UCSD-AML1 (cell line): ENCODE measurements around the gene PSKH1.
"Not testable (repeated sequence)": the region's sequence is repeated elsewhere in the genome, so short reads cannot be mapped to it uniquely, and the experiment has no call there.

Experiments used
- DNase-seq: peaks from one replicate; lab custom pipeline; 2025; ENCODE audit not compliant: unreplicated experiment; lab: John Stamatoyannopoulos, UW

The PSKH1 gene

GRCh38 chr16:67892899-67893742 is at the start of gene PSKH1:
PSKH1 (plus strand) TSS chr16:67893254; CDS start chr16:67908750, 15,496 bp downstream.
- peak; percentile 96 for DNase-seq

GRCh38 chr16:67843343-67843765 is 49.7 kb upstream of the PSKH1 start:
- no peak for DNase-seq

GRCh38 chr16:67844497-67844896 is 48.6 kb upstream of the PSKH1 start:
- DNase-seq: no peak

- DNase-seq: no peak
These were observed 47.6 kb upstream of the PSKH1 start for GRCh38 chr16:67845291-67846062.

GRCh38 chr16:67846063-67846319 is 47.1 kb upstream of the PSKH1 start:
- DNase-seq: no peak

GRCh38 chr16:67846320-67847063 is 46.6 kb upstream of the PSKH1 start, which contains the start of gene NUTF2:
NUTF2 (plus strand) TSS chr16:67846933; CDS start chr16:67865131, 18,198 bp downstream.
- DNase-seq: peak; percentile 98

GRCh38 chr16:67847064-67847861 is 45.8 kb upstream of the PSKH1 start, which contains the start of gene CENPT:
CENPT (minus strand) TSS chr16:67847693; CDS start chr16:67833859, 13,834 bp downstream.
- DNase-seq: peak; percentile 47

- no peak for DNase-seq
These were observed 44.9 kb upstream of the PSKH1 start for GRCh38 chr16:67848118-67848517.

GRCh38 chr16:67853670-67854069 is 39.4 kb upstream of the PSKH1 start:
- DNase-seq: no peak

GRCh38 chr16:67855789-67856188 is 37.3 kb upstream of the PSKH1 start:
- no peak for DNase-seq

- no peak for DNase-seq
These were observed 36.0 kb upstream of the PSKH1 start for GRCh38 chr16:67856927-67857546.

GRCh38 chr16:67857547-67858233 is 35.4 kb upstream of the PSKH1 start:
- no peak for DNase-seq

GRCh38 chr16:67858500-67858899 is 34.6 kb upstream of the PSKH1 start:
- no peak for DNase-seq

- no peak for DNase-seq
These were observed 32.3 kb upstream of the PSKH1 start for GRCh38 chr16:67860589-67861398.

GRCh38 chr16:67861877-67862276 is 31.2 kb upstream of the PSKH1 start:
- no peak for DNase-seq

- no peak for DNase-seq
These were observed 30.2 kb upstream of the PSKH1 start for GRCh38 chr16:67862623-67863583.

- not testable (repeated sequence) for DNase-seq
These were observed 29.0 kb upstream of the PSKH1 start for GRCh38 chr16:67864044-67864443.

GRCh38 chr16:67864594-67864993 is 28.5 kb upstream of the PSKH1 start:
- DNase-seq: no peak
